GM23338 (cell line): ENCODE results near the gene EIF3B. TPM values are rescaled to one million over a fixed set of nuclear protein-coding genes. Genes with fewer than 3 reads are reported as not detected.

ENCODE experiments used
- ATAC-seq: fragments of 200-7000 bp; cut with Tn5 transposase; 3 replicates; pipeline ENCODE4 v1.9.1; 2020
- DNase-seq: peaks from one replicate; pipeline ENCODE4 v3.0.0-alpha.2; 2015; ENCODE audit warnings: low spot score
- H2AFZ ChIP-seq: fragments of 200-600 bp; sonication (generic); 2 replicates; pipeline ENCODE4 v1.8.0; 2016; ENCODE audit warnings: antibody characterized with exemption, mild to moderate bottlenecking, moderate library complexity
- H3F3A ChIP-seq: fragments of 200-600 bp; sonication (generic); replicated peaks from 2 replicates; pipeline ENCODE4 v1.8.0; 2017; ENCODE audit warnings: antibody characterized with exemption, mixed run types, low read depth
- H3K27ac ChIP-seq: fragments of 200-600 bp; sonication (generic); 2 replicates; pipeline ENCODE4 v1.6.1; 2016; ENCODE audit warnings: low read depth
- H3K27me3 ChIP-seq: fragments of 200-600 bp; sonication (generic); 2 replicates; pipeline ENCODE4 v1.8.0; 2016; ENCODE audit warnings: mild to moderate bottlenecking, mixed run types, moderate library complexity; ENCODE audit not compliant: insufficient read depth
- H3K36me3 ChIP-seq: fragments of 200-600 bp; sonication (generic); 2 replicates; pipeline ENCODE4 v1.8.0; 2016; ENCODE audit warnings: mild to moderate bottlenecking; ENCODE audit not compliant: insufficient read depth
- H3K4me1 ChIP-seq: fragments of 200-600 bp; sonication (generic); 2 replicates; pipeline ENCODE4 v1.8.0; 2016; ENCODE audit warnings: mild to moderate bottlenecking, moderate library complexity; ENCODE audit not compliant: insufficient read depth
- H3K4me2 ChIP-seq: fragments of 200-600 bp; sonication (generic); 2 replicates; pipeline ENCODE4 v1.7.1; 2017; ENCODE audit warnings: mixed run types
- H3K4me3 ChIP-seq: fragments of 200-600 bp; sonication (generic); 2 replicates; pipeline ENCODE4 v1.6.1; 2016; ENCODE audit warnings: mixed run types
- H3K79me2 ChIP-seq: fragments of 200-600 bp; sonication (generic); replicated peaks from 2 replicates; pipeline ENCODE4 v1.8.0; 2017; ENCODE audit warnings: mild to moderate bottlenecking; ENCODE audit not compliant: insufficient read depth
- H3K9me2 ChIP-seq: fragments of 200-600 bp; sonication (generic); 2 replicates; pipeline ENCODE4 v1.8.0; 2017; ENCODE audit not compliant: insufficient read depth
- H4K20me1 ChIP-seq: fragments of 200-600 bp; sonication (generic); replicated peaks from 2 replicates; pipeline ENCODE4 v1.8.0; 2017; ENCODE audit warnings: mild to moderate bottlenecking; ENCODE audit not compliant: insufficient read depth
- H3K27ac Mint-ChIP-seq: 2 replicates; pipeline ENCODE4 v1.8.0; 2020; ENCODE audit warnings: inconsistent platforms, mild to moderate bottlenecking, moderate library complexity, mixed read lengths
- H3K27me3 Mint-ChIP-seq: 3 replicates; pipeline ENCODE4 v1.8.0; 2022; ENCODE audit warnings: low read depth, mild to moderate bottlenecking, moderate library complexity, mixed read lengths, inconsistent platforms; ENCODE audit not compliant: insufficient read depth, poor library complexity
- H3K36me3 Mint-ChIP-seq: 3 replicates; pipeline ENCODE4 v1.8.0; 2021; ENCODE audit warnings: low read depth, mild to moderate bottlenecking, inconsistent platforms, moderate library complexity, mixed read lengths
- H3K4me1 Mint-ChIP-seq: 3 replicates; pipeline ENCODE4 v1.8.0; 2020; ENCODE audit warnings: mild to moderate bottlenecking, inconsistent platforms, mixed read lengths
- H3K4me3 Mint-ChIP-seq: 3 replicates; pipeline ENCODE4 v1.8.0; 2021; ENCODE audit warnings: moderate library complexity, mild to moderate bottlenecking, inconsistent platforms, mixed read lengths
- H3K9me3 Mint-ChIP-seq: 3 replicates; pipeline ENCODE4 v1.8.0; 2020; ENCODE audit warnings: moderate library complexity, mild to moderate bottlenecking, inconsistent platforms, mixed read lengths
- CREB1 ChIP-seq: fragments of 250-450 bp; sonication (Bioruptor Pico); IDR thresholded peaks from 2 replicates; pipeline ENCODE4 v1.5.0; 2020; ENCODE audit warnings: low read depth, mild to moderate bottlenecking, moderate library complexity
- EZH2phosphoT487 ChIP-seq: fragments of 200-600 bp; sonication (generic); IDR thresholded peaks from one replicate; pipeline ENCODE4 v1.8.1; 2018; ENCODE audit warnings: antibody characterized with exemption; ENCODE audit not compliant: unreplicated experiment
- JUNB ChIP-seq: IDR thresholded peaks from one replicate; pipeline ENCODE4 v1.6.1; 2016; ENCODE audit warnings: antibody characterized with exemption; ENCODE audit not compliant: unreplicated experiment
- NANOG ChIP-seq: IDR thresholded peaks from 2 replicates; pipeline ENCODE4 v1.6.1; 2016; ENCODE audit warnings: antibody characterized with exemption, borderline replicate concordance
- POLR2AphosphoS5 ChIP-seq: IDR thresholded peaks from 2 replicates; pipeline ENCODE4 v1.6.1; 2016; ENCODE audit warnings: antibody characterized with exemption, low read depth
- ZNF114 ChIP-seq: fragments of 250-450 bp; sonication (Bioruptor Pico); IDR thresholded peaks from 2 replicates; pipeline ENCODE4 v1.5.0; 2020; ENCODE audit warnings: mild to moderate bottlenecking, moderate library complexity
- polyA plus RNA-seq: library from polyadenylated mRNA; unstranded; fragments of >200 nt; fragmentation: Nextera tagmentation; extraction: Ambion mirVana; gene quantifications from 2 replicates; pipeline ENCODE4 v1.2.1, GENCODE V29; 2016
- total RNA-seq: library from RNA; depleted of rRNA; stranded (reverse); fragments of >200 nt; shearing (Covaris generic); gene quantifications from 2 replicates; pipeline ENCODE4 v1.2.3, GENCODE V29; 2014
- TF ChIP-seq, protein P1 (sequence below): fragments of 250-450 bp; sonication (Bioruptor Pico); IDR thresholded peaks from 2 replicates; pipeline ENCODE4 v1.5.0; 2020; ENCODE audit warnings: mild to moderate bottlenecking, moderate library complexity
- TF ChIP-seq, protein P2 (sequence below): IDR thresholded peaks from 2 replicates; pipeline ENCODE4 v1.6.1; 2016; ENCODE audit warnings: antibody characterized with exemption
- TF ChIP-seq, protein P3 (sequence below): IDR thresholded peaks from one replicate; pipeline ENCODE4 v1.6.1; 2018; ENCODE audit warnings: antibody characterized with exemption; ENCODE audit not compliant: unreplicated experiment

Gene EIF3B
- total and polyA plus RNA-seq, 2 experiments from 2014 or later = 106 to 355 TPM

DNA sequence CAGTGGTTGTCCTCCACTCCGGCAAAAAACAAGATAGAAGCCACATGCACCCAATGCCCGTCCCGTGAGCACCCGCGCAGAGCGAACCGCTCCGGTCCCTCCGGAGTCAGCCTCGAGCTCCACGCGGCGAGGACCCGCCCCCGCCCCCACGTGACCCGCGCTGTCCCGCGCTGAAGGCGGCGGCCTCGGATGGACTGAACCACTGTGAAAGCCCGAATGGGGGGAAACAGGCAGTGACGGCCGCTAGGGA is 766 bp upstream of the EIF3B start:
- peaks cover 85% of the 10 kb centered on the region for H3K79me2 ChIP-seq
- Mint-ChIP-seq H3K9me3 (no peaks in the 10 kb centered on the region), H3K4me1 (peaks cover 11% of the 10 kb centered on the region)

DNA sequence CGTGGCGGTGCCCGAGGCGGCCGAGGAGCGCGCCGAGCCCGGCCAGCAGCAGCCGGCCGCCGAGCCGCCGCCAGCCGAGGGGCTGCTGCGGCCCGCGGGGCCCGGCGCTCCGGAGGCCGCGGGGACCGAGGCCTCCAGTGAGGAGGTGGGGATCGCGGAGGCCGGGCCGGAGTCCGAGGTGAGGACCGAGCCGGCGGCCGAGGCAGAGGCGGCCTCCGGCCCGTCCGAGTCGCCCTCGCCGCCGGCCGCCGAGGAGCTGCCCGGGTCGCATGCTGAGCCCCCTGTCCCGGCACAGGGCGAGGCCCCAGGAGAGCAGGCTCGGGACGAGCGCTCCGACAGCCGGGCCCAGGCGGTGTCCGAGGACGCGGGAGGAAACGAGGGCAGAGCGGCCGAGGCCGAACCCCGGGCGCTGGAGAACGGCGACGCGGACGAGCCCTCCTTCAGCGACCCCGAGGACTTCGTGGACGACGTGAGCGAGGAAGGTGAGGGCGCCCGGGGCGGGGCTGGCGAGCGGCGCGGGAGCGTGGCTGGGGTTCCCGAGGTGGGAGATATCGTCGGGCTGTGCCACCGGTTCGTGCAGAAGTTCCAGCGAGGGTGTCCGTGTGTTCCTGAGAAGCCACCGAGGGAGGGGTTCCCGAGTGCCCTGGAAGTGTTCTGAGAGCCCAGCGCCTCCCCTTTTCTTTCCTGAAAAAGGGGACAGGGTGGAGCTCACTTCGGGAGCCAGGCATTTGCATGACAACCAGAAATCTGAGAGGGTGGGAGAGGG is 495 bp downstream of the EIF3B start:
- Histone ChIP-seq H3K4me3 (peak overlapping the region; percentile 58), H3K27me3 (no peaks in the 10 kb centered on the region), H2AFZ (no peak overlapping the region), H3K36me3 (peaks cover 38% of the 10 kb centered on the region), H3K27ac (peak overlapping the region; percentile 80; the same call in 1 of the 2 replicates), H3F3A (peaks cover 26% of the 10 kb centered on the region), H3K9me2 (no peaks in the 10 kb centered on the region), H3K4me1 (peaks cover 30% of the 10 kb centered on the region), H3K79me2 (peaks cover 86% of the 10 kb centered on the region), H4K20me1 (peaks cover 43% of the 10 kb centered on the region), H3K4me2 (peak overlapping the region; percentile 89)
- H3K27ac Mint-ChIP-seq = peak overlapping the region; percentile 94
- H3K36me3 Mint-ChIP-seq = peaks cover 56% of the 10 kb centered on the region
- H3K4me3 Mint-ChIP-seq = peak overlapping the region; percentile 95
- peaks cover 14% of the 10 kb centered on the region for H3K27me3 Mint-ChIP-seq
- ATAC-seq (peak; percentile 59), DNase-seq (peak; percentile 75)
- no peaks in the 10 kb centered on the region for H3K9me3 Mint-ChIP-seq
- H3K4me1 Mint-ChIP-seq = peaks cover 14% of the 10 kb centered on the region
- TF ChIP-seq, protein P1, sequence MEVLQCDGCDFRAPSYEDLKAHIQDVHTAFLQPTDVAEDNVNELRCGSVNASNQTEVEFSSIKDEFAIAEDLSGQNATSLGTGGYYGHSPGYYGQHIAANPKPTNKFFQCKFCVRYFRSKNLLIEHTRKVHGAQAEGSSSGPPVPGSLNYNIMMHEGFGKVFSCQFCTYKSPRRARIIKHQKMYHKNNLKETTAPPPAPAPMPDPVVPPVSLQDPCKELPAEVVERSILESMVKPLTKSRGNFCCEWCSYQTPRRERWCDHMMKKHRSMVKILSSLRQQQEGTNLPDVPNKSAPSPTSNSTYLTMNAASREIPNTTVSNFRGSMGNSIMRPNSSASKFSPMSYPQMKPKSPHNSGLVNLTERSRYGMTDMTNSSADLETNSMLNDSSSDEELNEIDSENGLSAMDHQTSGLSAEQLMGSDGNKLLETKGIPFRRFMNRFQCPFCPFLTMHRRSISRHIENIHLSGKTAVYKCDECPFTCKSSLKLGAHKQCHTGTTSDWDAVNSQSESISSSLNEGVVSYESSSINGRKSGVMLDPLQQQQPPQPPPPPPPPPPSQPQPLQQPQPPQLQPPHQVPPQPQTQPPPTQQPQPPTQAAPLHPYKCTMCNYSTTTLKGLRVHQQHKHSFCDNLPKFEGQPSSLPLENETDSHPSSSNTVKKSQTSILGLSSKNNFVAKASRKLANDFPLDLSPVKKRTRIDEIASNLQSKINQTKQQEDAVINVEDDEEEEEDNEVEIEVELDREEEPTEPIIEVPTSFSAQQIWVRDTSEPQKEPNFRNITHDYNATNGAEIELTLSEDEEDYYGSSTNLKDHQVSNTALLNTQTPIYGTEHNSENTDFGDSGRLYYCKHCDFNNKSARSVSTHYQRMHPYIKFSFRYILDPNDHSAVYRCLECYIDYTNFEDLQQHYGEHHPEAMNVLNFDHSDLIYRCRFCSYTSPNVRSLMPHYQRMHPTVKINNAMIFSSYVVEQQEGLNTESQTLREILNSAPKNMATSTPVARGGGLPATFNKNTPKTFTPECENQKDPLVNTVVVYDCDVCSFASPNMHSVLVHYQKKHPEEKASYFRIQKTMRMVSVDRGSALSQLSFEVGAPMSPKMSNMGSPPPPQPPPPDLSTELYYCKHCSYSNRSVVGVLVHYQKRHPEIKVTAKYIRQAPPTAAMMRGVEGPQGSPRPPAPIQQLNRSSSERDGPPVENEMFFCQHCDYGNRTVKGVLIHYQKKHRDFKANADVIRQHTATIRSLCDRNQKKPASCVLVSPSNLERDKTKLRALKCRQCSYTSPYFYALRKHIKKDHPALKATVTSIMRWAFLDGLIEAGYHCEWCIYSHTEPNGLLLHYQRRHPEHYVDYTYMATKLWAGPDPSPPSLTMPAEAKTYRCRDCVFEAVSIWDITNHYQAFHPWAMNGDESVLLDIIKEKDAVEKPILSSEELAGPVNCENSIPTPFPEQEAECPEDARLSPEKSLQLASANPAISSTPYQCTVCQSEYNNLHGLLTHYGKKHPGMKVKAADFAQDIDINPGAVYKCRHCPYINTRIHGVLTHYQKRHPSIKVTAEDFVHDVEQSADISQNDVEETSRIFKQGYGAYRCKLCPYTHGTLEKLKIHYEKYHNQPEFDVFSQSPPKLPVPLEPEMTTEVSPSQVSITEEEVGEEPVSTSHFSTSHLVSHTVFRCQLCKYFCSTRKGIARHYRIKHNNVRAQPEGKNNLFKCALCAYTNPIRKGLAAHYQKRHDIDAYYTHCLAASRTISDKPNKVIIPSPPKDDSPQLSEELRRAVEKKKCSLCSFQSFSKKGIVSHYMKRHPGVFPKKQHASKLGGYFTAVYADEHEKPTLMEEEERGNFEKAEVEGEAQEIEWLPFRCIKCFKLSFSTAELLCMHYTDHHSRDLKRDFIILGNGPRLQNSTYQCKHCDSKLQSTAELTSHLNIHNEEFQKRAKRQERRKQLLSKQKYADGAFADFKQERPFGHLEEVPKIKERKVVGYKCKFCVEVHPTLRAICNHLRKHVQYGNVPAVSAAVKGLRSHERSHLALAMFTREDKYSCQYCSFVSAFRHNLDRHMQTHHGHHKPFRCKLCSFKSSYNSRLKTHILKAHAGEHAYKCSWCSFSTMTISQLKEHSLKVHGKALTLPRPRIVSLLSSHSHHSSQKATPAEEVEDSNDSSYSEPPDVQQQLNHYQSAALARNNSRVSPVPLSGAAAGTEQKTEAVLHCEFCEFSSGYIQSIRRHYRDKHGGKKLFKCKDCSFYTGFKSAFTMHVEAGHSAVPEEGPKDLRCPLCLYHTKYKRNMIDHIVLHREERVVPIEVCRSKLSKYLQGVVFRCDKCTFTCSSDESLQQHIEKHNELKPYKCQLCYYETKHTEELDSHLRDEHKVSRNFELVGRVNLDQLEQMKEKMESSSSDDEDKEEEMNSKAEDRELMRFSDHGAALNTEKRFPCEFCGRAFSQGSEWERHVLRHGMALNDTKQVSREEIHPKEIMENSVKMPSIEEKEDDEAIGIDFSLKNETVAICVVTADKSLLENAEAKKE (CRISPR knock-in tag) = no peak
- TF ChIP-seq EZH2phosphoT487 (no peak), NANOG (no peak), CREB1 (CRISPR knock-in tag) (no peak), ZNF114 (no peak), JUNB (no peak)
- TF ChIP-seq, protein P2, sequence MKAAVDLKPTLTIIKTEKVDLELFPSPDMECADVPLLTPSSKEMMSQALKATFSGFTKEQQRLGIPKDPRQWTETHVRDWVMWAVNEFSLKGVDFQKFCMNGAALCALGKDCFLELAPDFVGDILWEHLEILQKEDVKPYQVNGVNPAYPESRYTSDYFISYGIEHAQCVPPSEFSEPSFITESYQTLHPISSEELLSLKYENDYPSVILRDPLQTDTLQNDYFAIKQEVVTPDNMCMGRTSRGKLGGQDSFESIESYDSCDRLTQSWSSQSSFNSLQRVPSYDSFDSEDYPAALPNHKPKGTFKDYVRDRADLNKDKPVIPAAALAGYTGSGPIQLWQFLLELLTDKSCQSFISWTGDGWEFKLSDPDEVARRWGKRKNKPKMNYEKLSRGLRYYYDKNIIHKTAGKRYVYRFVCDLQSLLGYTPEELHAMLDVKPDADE = no peak

More for the DNA sequence above, 766 bp upstream of the EIF3B start:
- Histone ChIP-seq H3K27me3 (no peaks in the 10 kb centered on the region), H3K36me3 (peaks cover 27% of the 10 kb centered on the region), H3K4me2 (peak overlapping the region; percentile 80), H3K4me3 (peak overlapping the region; percentile 58), H3K9me2 (no peaks in the 10 kb centered on the region), H3K4me1 (peaks cover 24% of the 10 kb centered on the region), H3K27ac (peak overlapping the region; percentile 96), H4K20me1 (peaks cover 32% of the 10 kb centered on the region), H3F3A (peaks cover 24% of the 10 kb centered on the region), H2AFZ (peak overlapping the region; percentile 72)
- H3K36me3 Mint-ChIP-seq = peaks cover 46% of the 10 kb centered on the region
- peak overlapping the region; percentile 95 for H3K4me3 Mint-ChIP-seq
- DNase-seq (peak; percentile 89), ATAC-seq (peak; percentile 74)
- peaks cover 14% of the 10 kb centered on the region for H3K27me3 Mint-ChIP-seq
- H3K27ac Mint-ChIP-seq = peak overlapping the region; percentile 100
- no peak for TF ChIP-seq CREB1 (CRISPR knock-in tag)
- TF ChIP-seq, protein P3, sequence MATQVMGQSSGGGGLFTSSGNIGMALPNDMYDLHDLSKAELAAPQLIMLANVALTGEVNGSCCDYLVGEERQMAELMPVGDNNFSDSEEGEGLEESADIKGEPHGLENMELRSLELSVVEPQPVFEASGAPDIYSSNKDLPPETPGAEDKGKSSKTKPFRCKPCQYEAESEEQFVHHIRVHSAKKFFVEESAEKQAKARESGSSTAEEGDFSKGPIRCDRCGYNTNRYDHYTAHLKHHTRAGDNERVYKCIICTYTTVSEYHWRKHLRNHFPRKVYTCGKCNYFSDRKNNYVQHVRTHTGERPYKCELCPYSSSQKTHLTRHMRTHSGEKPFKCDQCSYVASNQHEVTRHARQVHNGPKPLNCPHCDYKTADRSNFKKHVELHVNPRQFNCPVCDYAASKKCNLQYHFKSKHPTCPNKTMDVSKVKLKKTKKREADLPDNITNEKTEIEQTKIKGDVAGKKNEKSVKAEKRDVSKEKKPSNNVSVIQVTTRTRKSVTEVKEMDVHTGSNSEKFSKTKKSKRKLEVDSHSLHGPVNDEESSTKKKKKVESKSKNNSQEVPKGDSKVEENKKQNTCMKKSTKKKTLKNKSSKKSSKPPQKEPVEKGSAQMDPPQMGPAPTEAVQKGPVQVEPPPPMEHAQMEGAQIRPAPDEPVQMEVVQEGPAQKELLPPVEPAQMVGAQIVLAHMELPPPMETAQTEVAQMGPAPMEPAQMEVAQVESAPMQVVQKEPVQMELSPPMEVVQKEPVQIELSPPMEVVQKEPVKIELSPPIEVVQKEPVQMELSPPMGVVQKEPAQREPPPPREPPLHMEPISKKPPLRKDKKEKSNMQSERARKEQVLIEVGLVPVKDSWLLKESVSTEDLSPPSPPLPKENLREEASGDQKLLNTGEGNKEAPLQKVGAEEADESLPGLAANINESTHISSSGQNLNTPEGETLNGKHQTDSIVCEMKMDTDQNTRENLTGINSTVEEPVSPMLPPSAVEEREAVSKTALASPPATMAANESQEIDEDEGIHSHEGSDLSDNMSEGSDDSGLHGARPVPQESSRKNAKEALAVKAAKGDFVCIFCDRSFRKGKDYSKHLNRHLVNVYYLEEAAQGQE = peak; percentile 11
- TF ChIP-seq POLR2AphosphoS5 = peak; percentile 93
